ENCODE measurements around the gene CITED1. TPM values are rescaled to one million over a fixed set of nuclear protein-coding genes. Genes with fewer than 3 reads are reported as not detected.

The CITED1 gene
- total RNA-seq, 2 donors from 2014 or later: not detected

DNA sequence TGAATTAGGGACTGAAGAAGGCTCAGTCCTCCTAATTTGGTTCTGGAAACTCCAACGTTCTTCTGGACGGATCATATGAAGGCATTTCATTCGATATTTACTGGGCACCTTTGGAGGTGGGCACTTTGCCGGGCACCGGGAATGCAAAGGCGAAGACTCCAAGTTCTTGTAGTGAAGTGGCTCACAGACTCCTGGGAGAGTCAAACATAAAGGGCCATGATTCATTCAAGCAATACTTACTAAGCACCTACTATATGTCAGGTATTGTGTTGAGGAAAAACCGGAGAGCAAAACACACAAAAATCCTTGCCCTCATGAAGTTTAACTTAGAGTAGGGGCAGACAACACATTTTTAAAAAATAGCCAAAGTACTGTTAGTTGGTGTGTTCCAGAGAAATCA, 49.9 kb downstream of the CITED1 start:
- Histone ChIP-seq H3K9me3 (no peaks in the 10 kb centered on the region), H3K27me3 (peaks cover 10% of the 10 kb centered on the region), H3K9ac (ENCODE audit: low read depth in 2 of 2, low read length in 2 of 2) (no peak overlapping the region), H3K27ac (no peak overlapping the region), H3K4me3 (no peak overlapping the region), H3K4me1 (no peaks in the 10 kb centered on the region), H3K36me3 (no peaks in the 10 kb centered on the region)
- TF ChIP-seq, protein P1, sequence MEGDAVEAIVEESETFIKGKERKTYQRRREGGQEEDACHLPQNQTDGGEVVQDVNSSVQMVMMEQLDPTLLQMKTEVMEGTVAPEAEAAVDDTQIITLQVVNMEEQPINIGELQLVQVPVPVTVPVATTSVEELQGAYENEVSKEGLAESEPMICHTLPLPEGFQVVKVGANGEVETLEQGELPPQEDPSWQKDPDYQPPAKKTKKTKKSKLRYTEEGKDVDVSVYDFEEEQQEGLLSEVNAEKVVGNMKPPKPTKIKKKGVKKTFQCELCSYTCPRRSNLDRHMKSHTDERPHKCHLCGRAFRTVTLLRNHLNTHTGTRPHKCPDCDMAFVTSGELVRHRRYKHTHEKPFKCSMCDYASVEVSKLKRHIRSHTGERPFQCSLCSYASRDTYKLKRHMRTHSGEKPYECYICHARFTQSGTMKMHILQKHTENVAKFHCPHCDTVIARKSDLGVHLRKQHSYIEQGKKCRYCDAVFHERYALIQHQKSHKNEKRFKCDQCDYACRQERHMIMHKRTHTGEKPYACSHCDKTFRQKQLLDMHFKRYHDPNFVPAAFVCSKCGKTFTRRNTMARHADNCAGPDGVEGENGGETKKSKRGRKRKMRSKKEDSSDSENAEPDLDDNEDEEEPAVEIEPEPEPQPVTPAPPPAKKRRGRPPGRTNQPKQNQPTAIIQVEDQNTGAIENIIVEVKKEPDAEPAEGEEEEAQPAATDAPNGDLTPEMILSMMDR (IDR thresholded peaks at IDR 0.05): no peak
- intact Hi-C loops (cut with DNase I): no loop called here
- DNase-seq: no peak

GRCh38 chrX:72255445-72255844, 50.3 kb downstream of the CITED1 start:
- no peak overlapping the region for H3K27ac ChIP-seq
- H3K9me3 ChIP-seq: no peaks in the 10 kb centered on the region
- H3K27me3 ChIP-seq: peaks cover 10% of the 10 kb centered on the region
- no peaks in the 10 kb centered on the region for H3K4me1 ChIP-seq
- peak; percentile 28 for DNase-seq
- no peaks in the 10 kb centered on the region for H3K36me3 ChIP-seq
- TF ChIP-seq, protein P1 (IDR thresholded peaks at IDR 0.05): no peak
- intact Hi-C loops (cut with DNase I): no loop called here
- no peak overlapping the region for H3K4me3 ChIP-seq
- H3K9ac ChIP-seq (ENCODE audit: low read depth in 2 of 2, low read length in 2 of 2): no peak overlapping the region

- no peak for DNase-seq
- Histone ChIP-seq H3K36me3 (no peaks in the 10 kb centered on the region), H3K27me3 (peaks cover 10% of the 10 kb centered on the region), H3K27ac (no peak overlapping the region), H3K4me1 (no peaks in the 10 kb centered on the region), H3K4me3 (no peak overlapping the region), H3K9me3 (no peaks in the 10 kb centered on the region), H3K9ac (ENCODE audit: low read depth in 2 of 2, low read length in 2 of 2) (no peak overlapping the region)
- TF ChIP-seq, protein P1 (IDR thresholded peaks at IDR 0.05): no peak
- intact Hi-C loops (cut with DNase I): no loop called here
Observed at GRCh38 chrX:72254816-72255215, 50.9 kb downstream of the CITED1 start.

DNA sequence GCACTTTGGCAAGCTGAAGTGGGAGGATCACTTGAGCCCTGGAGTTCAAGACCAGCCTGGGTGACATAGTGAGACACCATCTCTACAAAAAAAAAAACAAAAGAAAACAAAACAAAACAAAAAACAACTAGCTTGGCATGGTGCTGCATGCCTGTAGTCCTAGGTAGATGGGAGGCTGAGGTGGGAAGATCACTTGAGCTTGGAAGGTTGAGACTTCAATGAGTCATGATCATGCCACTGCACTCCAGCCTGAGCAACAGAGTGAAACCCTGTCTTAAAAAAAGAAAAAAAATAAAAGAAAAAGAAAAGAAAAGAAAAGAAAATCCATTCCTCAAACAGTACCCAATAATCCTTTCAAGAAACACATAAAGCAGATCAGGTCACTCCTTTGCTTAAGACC, 52.0 kb downstream of the CITED1 start:
- intact Hi-C loops (cut with DNase I): no loop called here
- H3K27me3 ChIP-seq: peaks cover 10% of the 10 kb centered on the region
- H3K9ac ChIP-seq (ENCODE audit: low read depth in 2 of 2, low read length in 2 of 2): no peak overlapping the region
- DNase-seq: no peak
- TF ChIP-seq, protein P1 (IDR thresholded peaks at IDR 0.05): no peak
- no peaks in the 10 kb centered on the region for H3K36me3 ChIP-seq
- H3K4me3 ChIP-seq: no peak overlapping the region
- no peak overlapping the region for H3K27ac ChIP-seq
- H3K4me1 ChIP-seq: no peaks in the 10 kb centered on the region
- no peaks in the 10 kb centered on the region for H3K9me3 ChIP-seq

Other genes starting within 250 kb of the CITED1 start
- 1 to 10 TPM; 1.2 to 2.1 TPM for gene RTL5, start 174.0 kb downstream of the CITED1 start, total RNA-seq
- gene PIN4, start 124.2 kb downstream of the CITED1 start, total RNA-seq: 10 to 100 TPM in 1 of 2 donors, 1 to 10 TPM in 1; 8.2 to 10.4 TPM
- gene ERCC6L, start 66.9 kb downstream of the CITED1 start, total RNA-seq: 1 to 10 TPM; 1.7 to 8.2 TPM
- gene RPS4X, start 28.7 kb downstream of the CITED1 start, total RNA-seq: 1,000 to 10,000 TPM in 1 of 2 donors, 100 to 1,000 TPM in 1; 915 to 1,071 TPM

All from colonic mucosa (tissue), 4 donors.